Loucy (cell line): ENCODE data around the gene TEX14.

ENCODE experiments used
- H2AFZ ChIP-seq: fragments of 200-600 bp; sonication (generic); 2 replicates; pipeline ENCODE4 v1.6.0; 2016; ENCODE audit warnings: antibody characterized with exemption, mild to moderate bottlenecking, low read length, moderate library complexity
- H3F3A ChIP-seq: fragments of 200-600 bp; 2 replicates; pipeline ENCODE4 v1.6.0; 2016; ENCODE audit warnings: antibody characterized with exemption, low read depth, mild to moderate bottlenecking
- H3K27me3 ChIP-seq: fragments of 200-600 bp; sonication (generic); 2 replicates; pipeline ENCODE4 v1.6.1; 2014; ENCODE audit warnings: low read length, mild to moderate bottlenecking; ENCODE audit not compliant: insufficient read depth, poor library complexity, severe bottlenecking
- H3K36me3 ChIP-seq: fragments of 200-600 bp; sonication (generic); 2 replicates; pipeline ENCODE4 v1.6.1; 2016; ENCODE audit warnings: low read length; ENCODE audit not compliant: insufficient read depth
- H3K4me1 ChIP-seq: fragments of 200-600 bp; sonication (generic); 2 replicates; pipeline ENCODE4 v1.5.1; 2014; ENCODE audit warnings: low read length, mild to moderate bottlenecking; ENCODE audit not compliant: insufficient read depth, poor library complexity, severe bottlenecking
- H3K4me2 ChIP-seq: fragments of 200-600 bp; sonication (generic); 2 replicates; pipeline ENCODE4 v1.6.0; 2014; ENCODE audit warnings: antibody characterized with exemption, low read length, low read depth, mild to moderate bottlenecking; ENCODE audit not compliant: poor library complexity, severe bottlenecking
- H3K4me3 ChIP-seq: fragments of 200-600 bp; sonication (generic); 2 replicates; pipeline ENCODE4 v1.5.1; 2014; ENCODE audit warnings: low read length, mild to moderate bottlenecking, mixed read lengths; ENCODE audit not compliant: poor library complexity, severe bottlenecking
- H3K79me2 ChIP-seq: fragments of 200-600 bp; sonication (generic); 2 replicates; pipeline ENCODE4 v1.6.1; 2014; ENCODE audit warnings: low read length; ENCODE audit not compliant: insufficient read depth
- H3K9ac ChIP-seq: fragments of 200-600 bp; sonication (generic); 2 replicates; pipeline ENCODE4 v1.6.0; 2014; ENCODE audit warnings: mild to moderate bottlenecking, low read depth, low read length, moderate library complexity; ENCODE audit not compliant: poor library complexity, severe bottlenecking
- H3K9me2 ChIP-seq: fragments of 200-600 bp; sonication (generic); replicated peaks from 2 replicates; pipeline ENCODE4 v1.6.1; 2016; ENCODE audit warnings: low read depth, low read length, mixed read lengths
- H3K9me3 ChIP-seq: fragments of 200-600 bp; sonication (generic); 2 replicates; pipeline ENCODE4 v1.6.1; 2014; ENCODE audit warnings: mild to moderate bottlenecking, antibody characterized with exemption, low read length, low read depth; ENCODE audit not compliant: insufficient read depth
- H4K20me1 ChIP-seq: fragments of 200-600 bp; sonication (generic); 2 replicates; pipeline ENCODE4 v1.6.0; 2014; ENCODE audit warnings: antibody characterized with exemption, low read length, mild to moderate bottlenecking; ENCODE audit not compliant: insufficient read depth, poor library complexity, severe bottlenecking
- EZH2phosphoT487 ChIP-seq: fragments of 200-600 bp; IDR thresholded peaks from 2 replicates; pipeline ENCODE4 v1.6.1; 2018; ENCODE audit warnings: antibody characterized with exemption, mild to moderate bottlenecking, moderate library complexity, borderline replicate concordance
- TF ChIP-seq, protein P1 (sequence below): fragments of 200-600 bp; sonication (generic); conservative IDR thresholded peaks from 2 replicates; pipeline ENCODE4 v1.5.1; 2014; ENCODE audit warnings: mild to moderate bottlenecking, antibody characterized with exemption, low read length

Gene TEX14

DNA sequence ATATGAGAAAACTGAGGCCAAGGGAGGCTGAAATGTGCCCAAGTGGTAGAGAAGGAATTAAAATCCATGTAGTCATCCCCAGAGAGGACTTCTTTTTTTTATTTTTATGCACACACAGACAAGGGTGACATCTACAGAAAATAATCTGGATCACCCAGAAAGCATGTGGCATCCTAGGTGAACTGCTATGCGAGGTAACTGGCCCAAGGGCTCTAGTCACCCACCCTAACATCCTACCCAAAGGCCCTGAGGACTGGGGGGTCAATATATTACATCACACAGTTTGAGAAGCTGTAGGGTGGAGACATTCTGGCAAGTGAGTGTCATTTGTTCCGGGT lies 23.3 kb downstream of the TEX14 start:
- TF ChIP-seq, protein P1, sequence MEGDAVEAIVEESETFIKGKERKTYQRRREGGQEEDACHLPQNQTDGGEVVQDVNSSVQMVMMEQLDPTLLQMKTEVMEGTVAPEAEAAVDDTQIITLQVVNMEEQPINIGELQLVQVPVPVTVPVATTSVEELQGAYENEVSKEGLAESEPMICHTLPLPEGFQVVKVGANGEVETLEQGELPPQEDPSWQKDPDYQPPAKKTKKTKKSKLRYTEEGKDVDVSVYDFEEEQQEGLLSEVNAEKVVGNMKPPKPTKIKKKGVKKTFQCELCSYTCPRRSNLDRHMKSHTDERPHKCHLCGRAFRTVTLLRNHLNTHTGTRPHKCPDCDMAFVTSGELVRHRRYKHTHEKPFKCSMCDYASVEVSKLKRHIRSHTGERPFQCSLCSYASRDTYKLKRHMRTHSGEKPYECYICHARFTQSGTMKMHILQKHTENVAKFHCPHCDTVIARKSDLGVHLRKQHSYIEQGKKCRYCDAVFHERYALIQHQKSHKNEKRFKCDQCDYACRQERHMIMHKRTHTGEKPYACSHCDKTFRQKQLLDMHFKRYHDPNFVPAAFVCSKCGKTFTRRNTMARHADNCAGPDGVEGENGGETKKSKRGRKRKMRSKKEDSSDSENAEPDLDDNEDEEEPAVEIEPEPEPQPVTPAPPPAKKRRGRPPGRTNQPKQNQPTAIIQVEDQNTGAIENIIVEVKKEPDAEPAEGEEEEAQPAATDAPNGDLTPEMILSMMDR = no peak
- TF ChIP-seq EZH2phosphoT487 = no peak

DNA sequence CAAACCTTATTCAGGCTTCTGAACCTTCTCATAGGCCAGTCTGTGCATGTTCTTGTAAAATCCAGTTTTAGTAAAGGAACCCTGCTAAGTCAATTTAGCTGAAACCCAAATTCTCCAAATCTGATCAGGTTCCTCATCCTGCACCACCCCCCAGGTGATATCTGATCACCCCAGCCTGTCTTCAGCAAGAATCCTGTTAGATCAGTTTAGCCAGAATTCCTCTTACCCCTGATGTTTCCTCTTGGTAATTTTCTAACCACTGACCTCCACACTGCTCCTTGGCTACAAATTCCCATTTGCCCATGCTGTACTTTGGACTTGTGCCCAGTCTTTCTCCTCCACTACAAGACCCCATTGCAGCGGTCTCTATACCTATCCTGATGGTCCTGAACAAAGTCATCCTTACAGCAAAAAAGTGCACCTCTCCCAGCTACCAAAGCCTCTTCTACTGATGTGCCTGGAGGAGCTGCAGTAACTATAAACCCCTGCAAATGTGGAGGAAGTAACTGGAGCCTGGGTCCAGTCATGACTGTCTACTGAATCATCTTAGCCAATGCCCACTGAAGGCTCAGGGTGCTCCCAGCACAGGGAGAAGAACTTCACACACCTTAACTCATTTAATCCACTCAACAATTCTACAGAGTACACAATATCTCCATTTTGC lies 23.8 kb downstream of the TEX14 start:
- TF ChIP-seq EZH2phosphoT487 = no peak
- TF ChIP-seq, protein P1 = no peak
- no peaks in the 10 kb centered on the region for H3F3A ChIP-seq
- H3K27me3 ChIP-seq = no peaks in the 10 kb centered on the region
- H3K79me2 ChIP-seq = no peaks in the 10 kb centered on the region
- H3K4me1 ChIP-seq = no peaks in the 10 kb centered on the region
- no peak overlapping the region for H2AFZ ChIP-seq
- no peak overlapping the region for H3K4me2 ChIP-seq
- H4K20me1 ChIP-seq = no peaks in the 10 kb centered on the region
- H3K9ac ChIP-seq = no peak overlapping the region
- no peaks in the 10 kb centered on the region for H3K9me3 ChIP-seq
- no peak overlapping the region for H3K4me3 ChIP-seq
- no peaks in the 10 kb centered on the region for H3K9me2 ChIP-seq
- H3K36me3 ChIP-seq = no peaks in the 10 kb centered on the region

More for the DNA sequence above, 23.3 kb downstream of the TEX14 start:
- no peaks in the 10 kb centered on the region for H4K20me1 ChIP-seq
- H3K36me3 ChIP-seq = no peaks in the 10 kb centered on the region
- H3K4me3 ChIP-seq = no peak overlapping the region
- H3F3A ChIP-seq = no peaks in the 10 kb centered on the region
- no peak overlapping the region for H3K9ac ChIP-seq
- no peaks in the 10 kb centered on the region for H3K4me1 ChIP-seq
- H3K27me3 ChIP-seq = no peaks in the 10 kb centered on the region
- no peaks in the 10 kb centered on the region for H3K79me2 ChIP-seq
- no peaks in the 10 kb centered on the region for H3K9me3 ChIP-seq
- no peak overlapping the region for H2AFZ ChIP-seq
- no peaks in the 10 kb centered on the region for H3K9me2 ChIP-seq
- no peak overlapping the region for H3K4me2 ChIP-seq

DNA sequence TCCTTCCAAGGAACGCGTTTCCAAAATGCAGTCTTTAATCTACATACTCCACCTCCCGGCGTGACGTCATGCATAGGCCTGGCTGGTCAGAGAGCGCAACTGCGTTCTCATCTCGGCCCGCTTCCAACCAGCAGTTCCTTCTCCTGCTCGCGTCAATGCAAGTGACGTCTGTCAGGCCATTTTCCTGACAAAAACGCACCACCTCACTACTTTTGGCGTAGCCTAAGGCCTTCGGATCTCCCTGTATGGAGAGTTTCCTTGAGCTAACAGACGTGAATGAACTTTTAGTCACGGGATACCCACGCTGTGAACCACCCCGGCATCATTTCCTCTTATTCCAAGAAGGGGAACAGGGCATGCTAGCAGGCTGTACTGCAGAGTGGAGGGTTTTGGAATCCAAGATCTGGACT lies 25.0 kb downstream of the TEX14 start:
- no peaks in the 10 kb centered on the region for H3K9me2 ChIP-seq
- H3K79me2 ChIP-seq = no peaks in the 10 kb centered on the region
- no peaks in the 10 kb centered on the region for H3K36me3 ChIP-seq
- no peak overlapping the region for H2AFZ ChIP-seq
- H4K20me1 ChIP-seq = no peaks in the 10 kb centered on the region
- H3F3A ChIP-seq = no peaks in the 10 kb centered on the region
- H3K4me2 ChIP-seq = no peak overlapping the region
- H3K9me3 ChIP-seq = no peaks in the 10 kb centered on the region
- H3K4me3 ChIP-seq = no peak overlapping the region
- H3K9ac ChIP-seq = no peak overlapping the region
- H3K27me3 ChIP-seq = no peaks in the 10 kb centered on the region
- TF ChIP-seq EZH2phosphoT487 = no peak
- TF ChIP-seq, protein P1 = no peak
- H3K4me1 ChIP-seq = no peaks in the 10 kb centered on the region
